GM18498 (cell line): ENCODE data around the gene PPARA.
"Not testable (repeated sequence)": the region's sequence is repeated elsewhere in the genome, so short reads cannot be mapped to it uniquely, and the experiment has no call there.

Source experiments
- ATAC-seq: cut with Tn5 transposase; IDR thresholded peaks from one replicate; pipeline ENCODE4 v1.9.1; 2021; ENCODE audit warnings: mild to moderate bottlenecking, moderate library complexity; ENCODE audit not compliant: unreplicated experiment

The PPARA gene

DNA sequence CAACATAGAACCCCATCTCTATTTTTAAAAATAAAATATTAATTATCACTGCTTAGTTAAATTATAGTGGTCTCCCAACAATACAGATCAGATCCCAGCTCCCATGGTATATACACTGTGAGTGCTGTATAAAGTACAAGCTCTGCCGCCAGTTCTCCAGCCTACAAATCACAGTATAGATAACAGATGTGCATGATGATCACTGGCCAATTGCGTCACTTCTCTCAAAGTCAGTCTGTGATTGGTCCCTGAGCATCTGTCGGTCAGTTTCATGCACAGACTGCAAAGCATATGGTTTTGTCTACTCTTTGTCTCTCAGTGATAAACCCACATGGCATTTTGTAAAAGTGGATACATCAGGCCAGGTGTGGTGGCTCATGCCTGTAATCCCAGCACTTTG, 15.7 kb downstream of the PPARA start:
- no peak for ATAC-seq

DNA sequence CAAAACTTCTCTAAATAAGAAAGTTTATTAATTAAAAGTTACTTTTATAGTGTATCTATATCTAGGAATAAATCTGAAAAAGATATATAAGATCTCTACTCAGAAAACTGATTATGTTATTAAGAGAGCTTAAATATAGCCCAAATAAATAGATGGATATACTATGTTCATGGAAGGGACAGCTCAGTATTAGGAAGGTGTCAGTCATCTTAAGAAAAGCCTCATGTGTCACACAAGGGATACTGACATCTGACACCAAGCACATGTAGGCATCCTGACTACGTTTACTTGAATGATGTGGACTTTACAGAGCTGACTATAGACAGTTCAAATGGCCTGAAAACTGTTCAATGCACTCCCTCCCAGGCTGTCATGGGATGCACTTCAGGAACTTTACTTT, 19.3 kb downstream of the PPARA start:
- ATAC-seq, result no peak

DNA sequence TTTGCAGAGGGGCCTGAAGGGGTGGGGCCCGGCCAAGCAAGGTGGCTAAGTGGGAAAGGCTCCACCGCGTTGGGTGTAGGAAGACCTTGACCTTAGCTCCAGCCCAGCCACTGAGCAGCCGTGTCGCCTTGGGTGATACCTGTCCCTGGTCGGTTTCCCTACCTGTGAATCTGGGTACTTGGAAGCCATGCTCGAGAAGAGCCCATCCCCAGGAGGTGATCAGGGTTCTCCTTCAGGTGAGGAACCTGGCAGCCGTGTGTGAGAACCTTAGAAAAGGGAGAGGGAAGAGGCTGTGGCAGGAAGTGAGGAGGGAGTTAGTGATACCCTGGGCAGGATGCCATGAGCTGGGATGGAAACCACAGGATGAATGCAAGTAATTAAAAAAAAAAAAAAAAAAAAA, 21.6 kb downstream of the PPARA start:
- ATAC-seq, result no peak

DNA sequence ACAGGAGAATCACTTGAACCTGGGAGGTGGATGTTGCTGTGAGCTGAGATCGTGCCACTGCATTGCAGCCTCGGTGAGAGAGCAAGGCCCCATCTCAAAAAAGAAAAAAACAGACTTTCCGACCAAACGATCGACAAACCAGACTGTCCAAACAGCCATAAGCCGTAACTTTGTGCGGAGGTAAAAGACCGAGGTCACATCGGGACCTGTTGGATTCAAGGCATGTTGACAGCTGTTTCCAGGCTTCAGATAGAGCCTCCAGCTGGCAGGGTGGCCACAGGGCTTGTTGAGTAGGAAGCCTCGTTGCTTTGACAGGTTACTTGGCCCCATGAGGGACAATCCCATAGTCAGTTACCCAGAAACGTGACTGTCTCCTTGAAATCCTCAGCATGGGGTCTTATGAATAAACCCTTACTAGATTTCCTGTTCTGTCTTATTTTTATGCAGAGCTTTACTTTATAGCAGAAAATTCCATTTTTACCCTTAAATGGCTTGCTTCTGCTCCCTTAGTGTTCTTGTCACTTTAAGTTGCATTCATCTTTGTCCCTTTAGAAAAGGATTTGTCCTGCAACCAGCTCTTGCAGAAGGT, 22.3 kb downstream of the PPARA start:
- ATAC-seq, result no peak

DNA sequence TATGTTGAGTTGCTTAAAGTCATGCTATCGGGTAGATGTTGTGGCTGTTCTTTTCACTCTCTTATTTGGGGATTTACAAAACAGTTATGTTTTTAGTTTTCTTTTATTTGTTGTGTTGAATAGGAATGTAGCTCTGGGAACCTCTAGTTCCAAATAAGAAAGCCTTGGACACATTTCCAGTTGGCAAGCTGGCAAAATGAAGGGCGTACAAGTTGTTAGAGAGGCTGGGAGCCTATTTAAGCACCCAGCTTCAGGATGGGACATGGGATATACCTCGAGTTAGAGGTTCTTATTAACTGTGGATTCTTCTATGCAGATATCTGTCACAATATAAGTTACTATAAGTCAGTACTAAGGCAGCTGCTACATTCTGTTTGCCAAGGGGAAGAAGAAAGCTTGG, 22.8 kb downstream of the PPARA start:
- ATAC-seq, result no peak

DNA sequence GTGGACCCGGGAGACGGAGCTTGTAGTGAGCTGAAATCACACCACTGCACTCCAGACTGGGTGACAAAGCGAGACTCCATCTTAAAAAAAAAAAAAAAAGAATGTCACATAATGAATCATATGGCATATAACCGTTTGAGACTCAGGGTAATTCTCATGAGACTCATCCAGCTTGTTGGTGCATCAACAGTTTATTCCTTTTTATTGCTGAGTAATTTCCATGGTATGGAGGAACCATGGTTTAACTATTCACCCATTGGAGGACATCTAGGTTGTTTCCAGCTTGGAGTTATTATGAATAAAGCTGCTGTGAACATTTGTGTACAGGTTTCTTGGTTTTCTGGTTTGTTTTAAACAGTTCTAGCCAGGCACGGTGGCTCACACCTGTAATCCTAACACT, 25.3 kb downstream of the PPARA start:
- ATAC-seq, result no peak

DNA sequence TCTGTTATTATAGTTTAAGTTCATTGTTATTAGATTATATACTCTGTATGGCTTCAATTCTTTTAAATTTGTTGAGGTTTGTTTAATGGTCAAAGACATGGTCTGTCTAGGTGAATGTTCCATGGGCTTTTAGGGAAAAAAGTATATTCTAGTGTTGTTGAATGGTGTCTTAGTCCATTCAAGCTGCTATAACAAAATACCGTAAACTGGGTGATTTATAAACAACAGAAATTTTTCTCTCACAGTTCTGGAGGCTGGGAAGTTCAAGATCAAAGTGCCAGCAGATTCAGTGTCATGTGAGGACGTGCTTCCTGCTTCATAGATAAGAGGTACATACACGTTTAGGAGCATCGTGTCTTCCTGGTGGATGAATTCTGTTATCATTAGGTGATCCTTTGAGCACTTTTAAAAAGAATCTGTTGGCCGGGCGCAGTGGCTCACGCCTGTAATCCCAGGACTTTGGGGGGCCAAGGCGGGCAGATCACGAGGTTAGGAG, 26.2 kb downstream of the PPARA start:
- ATAC-seq, result no peak

DNA sequence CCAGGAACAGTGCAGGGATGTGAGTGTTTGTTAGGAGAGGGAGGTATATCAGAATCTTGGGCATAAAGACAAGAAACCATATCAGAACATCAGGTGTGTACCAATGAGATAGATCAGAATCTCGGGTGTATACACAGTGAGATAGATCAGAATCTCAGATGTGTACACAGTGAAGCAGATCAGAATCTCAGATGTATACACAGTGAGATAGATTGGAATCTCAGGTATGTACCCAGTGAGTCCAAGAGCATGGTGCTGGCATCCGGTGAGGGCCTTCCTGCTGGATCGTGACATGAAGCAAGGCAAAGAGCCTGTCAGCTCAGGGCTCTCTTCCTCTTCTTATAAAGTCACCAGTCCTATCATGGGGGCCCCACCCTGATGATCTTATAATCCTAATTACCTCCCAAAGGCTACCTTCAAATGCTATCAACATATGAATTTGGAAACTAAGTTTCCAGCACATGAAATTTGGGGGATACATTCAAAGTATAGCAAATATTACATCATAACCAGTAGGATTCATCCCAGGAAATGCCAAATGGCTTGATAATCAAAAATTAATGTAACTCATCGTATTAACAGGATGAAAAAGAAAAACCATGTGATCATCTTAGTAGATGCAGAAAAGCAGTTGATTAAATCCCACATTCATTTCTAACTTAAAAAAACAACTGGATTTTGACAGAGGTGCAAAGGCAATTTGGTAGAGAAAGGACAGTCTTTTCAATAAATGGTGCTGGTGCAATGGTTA, 28.6 kb downstream of the PPARA start:
- ATAC-seq, result no peak

DNA sequence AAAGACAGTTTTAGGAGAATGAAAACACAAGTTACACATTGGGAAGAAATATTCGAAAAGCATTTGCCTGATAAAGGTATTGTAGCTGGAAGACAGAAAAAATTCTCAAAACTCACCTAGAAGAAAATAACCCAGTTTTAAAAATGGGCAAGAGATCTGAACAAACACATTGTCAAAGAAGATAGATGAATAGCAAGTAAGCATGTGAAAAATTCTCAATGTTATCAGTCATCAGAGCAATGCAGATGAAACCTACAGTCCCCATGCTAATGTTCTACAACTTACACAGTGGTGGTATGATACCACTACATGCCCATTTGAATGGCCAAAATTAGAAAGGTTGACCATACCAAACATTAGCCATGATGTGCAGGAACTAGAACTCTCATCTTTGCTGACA, 29.4 kb downstream of the PPARA start:
- no peak for ATAC-seq

DNA sequence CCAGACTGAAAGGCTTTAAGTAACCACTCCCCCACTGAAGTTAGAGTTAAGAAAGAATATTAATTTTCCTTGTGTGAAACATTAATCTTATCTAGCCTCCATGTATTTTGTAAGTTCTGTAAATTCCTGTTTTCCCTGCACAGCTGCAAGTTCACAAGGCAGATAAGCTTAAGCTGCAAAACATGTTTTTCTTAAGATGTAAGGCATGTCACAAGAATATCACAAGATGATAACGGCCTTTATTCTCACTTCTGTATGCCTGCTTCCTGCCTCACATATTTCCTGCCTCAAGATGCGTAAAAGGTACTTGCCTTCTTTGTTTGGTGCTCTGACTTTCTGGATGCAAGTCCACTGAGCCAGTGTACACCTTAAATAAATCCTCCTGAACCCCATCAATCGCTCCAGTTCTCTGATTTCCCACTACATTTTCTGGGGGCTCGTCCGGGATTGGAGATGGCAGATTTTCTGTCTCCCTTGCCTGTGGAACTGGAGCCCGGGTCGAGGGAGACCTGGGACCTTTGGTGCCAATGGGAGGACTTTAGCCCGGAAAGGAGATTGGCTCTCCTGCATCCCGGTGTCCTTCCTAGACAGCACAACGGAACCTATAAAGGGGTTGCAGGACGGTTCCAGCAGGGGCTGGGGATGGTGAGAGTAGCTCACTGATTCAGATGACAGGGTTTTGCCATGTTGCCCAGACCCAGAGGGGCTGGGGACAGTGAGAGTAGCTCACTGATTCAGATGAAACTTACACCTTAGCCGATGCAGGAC, 30.2 kb downstream of the PPARA start:
- ATAC-seq, result no peak

DNA sequence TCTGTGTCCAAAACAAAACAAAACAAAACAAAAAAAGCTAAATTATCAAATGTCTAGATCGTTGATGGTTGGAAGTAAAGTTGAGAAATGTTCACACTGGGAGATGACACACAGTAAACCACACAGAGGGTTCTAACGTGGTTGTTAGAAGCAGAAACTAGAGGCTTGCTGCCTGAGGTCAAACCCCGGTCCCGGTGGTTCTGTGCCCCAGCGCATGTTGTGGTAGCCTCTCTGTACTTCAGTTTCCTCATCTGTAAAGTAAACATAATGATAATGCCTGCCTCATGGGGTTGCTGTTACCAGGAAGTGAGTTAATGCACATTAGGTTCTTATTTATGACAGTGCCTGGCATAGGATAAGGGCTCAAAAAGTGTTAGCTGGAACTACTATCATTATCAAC, 33.4 kb downstream of the PPARA start:
- ATAC-seq, result no peak

DNA sequence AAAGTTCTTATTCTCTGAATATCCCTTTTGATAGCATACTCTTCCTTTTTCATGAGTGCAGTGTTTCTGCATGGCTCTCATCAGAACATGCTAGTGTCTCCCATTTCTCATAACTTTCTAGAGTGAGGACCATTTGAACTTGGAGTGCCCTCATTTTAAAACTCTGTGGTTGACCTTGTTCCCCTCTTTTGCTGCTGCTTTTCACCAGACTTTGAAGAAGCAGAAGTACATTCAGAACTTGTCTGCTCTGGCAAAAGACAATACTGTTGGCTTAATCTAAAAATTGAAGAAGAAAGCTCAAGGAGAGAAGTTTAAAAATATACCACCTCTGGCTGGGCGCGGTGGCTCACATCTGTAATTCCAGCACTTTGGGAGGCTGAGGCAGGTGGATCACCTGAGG, 35.0 kb downstream of the PPARA start:
- ATAC-seq, result no peak

DNA sequence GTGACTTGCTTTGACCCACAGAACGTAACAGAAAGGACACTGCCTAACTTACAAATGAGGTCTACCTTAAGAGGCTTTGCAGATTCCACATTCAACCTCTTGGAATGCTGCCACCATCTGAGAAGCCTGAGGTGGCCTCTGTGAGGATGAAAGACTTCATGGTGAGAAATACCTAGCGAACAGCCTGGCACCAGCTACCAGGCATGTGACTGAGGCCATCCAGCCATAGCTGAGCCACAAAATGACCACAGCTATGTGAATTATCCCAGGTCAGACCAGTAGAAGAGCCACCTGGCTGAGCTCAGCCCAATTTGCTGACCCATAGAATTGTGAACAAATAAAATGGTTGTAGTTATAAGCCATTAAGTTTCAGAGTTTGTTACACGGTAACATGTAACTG, 37.5 kb downstream of the PPARA start:
- no peak for ATAC-seq

DNA sequence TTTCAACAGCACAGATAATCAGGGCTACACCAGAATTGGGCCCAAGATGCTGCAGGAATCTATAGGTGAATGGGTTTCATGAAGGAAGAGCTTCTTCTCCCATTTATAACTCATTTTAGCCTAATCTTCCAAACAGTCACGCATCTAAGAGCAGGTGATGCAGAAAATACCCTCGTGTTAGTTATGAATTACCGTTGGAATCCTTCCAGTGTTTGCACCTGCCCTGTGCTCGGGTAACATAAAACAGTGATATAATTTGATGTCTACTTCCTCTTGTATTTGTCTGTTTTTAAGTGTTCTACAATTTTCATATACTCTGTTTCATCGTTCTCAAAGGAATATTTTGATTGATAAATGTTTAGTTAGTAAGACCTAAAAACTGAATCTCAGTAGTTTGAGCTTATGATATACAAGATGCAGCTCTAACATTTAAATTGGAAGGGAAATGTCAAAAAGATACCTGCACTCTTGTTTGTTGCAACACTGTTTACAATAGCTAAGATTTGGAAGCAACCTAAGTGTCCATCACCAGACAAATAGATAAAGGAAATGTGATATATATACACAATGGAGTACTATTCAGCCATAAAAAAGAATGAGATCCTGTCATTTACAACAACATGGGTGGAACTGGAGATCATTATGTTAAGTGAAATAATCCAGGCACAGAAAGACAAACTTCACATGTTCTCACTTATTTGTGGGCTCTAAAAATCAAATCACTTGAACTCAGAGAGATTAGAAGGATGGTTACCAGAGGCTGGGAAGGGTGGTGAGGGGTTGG, 42.1 kb downstream of the PPARA start:
- no peak for ATAC-seq

DNA sequence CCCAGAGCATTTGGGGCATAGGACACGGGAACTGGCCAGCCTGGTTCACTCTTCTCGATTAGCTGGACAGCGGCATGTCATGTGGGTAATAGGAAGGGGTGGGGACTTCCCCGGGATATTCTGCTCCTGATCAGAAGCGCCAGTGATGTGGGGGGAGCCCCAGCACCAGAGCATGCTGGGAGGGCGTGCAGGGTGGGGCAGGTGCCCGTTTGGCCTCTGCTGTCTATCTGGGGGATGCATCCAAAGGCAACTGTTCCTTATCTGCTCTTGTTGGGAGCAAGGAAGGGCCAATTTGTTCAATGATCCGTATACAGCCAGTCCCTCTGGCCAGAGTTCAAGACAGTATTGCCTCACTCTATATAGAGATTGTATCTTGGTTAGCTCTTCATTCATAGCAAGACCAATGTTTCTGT, 43.6 kb downstream of the PPARA start:
- no peak for ATAC-seq

DNA sequence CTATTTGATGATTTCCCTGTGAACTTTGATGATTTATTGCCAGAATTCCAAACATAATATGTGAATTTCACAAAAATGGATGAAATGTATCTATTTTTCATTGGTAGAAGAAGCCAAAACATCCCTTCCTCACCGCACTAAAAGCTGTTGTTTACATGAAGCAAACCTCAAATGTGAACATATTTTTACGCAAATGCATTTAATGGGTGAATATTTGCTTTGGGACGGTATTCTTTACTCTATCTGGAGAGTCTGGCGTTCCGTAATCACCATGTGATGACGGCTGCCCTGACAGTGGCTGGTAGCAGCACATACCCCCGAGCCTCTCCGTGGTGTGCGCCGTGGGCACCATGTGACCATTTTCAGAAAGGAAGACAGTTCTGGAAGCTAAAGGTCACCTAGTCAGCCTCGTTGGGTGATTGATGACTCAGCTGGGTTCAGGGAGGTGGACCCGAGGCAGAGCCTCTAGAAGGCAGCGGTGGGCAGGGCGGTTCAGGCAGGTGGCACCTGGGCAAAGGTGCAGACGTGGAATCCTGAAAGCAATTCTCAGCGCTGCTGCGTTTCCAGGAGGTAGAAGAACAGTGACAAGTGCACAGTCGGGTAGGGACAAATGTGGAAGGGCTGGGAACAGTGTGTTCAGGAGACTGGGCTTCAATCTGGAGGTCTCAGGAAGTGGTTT, 45.3 kb downstream of the PPARA start:
- ATAC-seq, result no peak

DNA sequence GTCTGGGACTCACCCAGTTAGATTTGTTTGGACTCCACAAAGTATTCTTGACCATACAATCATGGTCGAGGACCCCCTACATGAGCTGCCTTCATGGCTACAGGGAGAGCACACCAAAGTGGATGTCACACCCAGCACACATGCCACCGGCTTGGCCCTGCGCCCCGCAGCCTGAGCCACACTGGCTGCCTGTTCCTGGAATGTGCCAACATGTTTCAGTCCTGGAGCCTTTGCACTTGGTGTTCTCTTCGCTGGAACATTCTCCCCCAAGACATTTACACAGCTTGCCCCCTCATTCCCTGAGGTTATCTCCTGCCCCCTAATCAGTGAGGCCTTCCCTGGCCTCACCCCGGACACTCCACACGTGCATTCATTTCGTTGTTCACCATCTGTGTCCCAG, 46.0 kb downstream of the PPARA start:
- ATAC-seq, result no peak

DNA sequence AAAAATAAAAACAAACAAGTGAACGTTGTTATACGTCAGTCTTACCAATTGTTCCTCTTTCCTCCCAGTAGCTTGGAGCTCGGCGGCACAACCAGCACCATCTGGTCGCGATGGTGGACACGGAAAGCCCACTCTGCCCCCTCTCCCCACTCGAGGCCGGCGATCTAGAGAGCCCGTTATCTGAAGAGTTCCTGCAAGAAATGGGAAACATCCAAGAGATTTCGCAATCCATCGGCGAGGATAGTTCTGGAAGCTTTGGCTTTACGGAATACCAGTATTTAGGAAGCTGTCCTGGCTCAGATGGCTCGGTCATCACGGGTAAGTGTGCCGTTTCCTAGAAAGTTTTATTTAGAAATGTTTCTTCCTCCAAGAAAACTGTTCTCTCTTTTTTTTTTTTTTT, 47.9 kb downstream of the PPARA start:
- no peak for ATAC-seq

DNA sequence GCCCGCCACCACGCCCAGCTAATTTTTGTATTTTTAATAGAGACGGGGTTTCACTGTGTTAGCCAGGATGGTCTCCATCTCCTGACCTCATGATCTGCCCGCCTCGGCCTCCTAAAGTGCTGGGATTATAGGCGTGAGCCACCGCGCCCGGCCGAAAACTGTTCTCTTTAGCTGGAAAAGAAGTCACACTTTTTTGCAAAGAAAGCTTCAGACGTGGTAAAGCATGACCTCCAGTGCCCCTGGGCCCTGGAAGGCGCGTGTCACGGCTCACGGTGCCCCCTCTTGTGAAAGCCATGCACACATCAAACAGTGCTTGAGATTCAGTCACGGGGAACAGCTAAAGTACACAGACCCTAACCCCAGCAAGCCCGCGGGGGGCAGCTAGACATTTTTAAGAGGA, 48.5 kb downstream of the PPARA start:
- not testable (repeated sequence) for ATAC-seq

DNA sequence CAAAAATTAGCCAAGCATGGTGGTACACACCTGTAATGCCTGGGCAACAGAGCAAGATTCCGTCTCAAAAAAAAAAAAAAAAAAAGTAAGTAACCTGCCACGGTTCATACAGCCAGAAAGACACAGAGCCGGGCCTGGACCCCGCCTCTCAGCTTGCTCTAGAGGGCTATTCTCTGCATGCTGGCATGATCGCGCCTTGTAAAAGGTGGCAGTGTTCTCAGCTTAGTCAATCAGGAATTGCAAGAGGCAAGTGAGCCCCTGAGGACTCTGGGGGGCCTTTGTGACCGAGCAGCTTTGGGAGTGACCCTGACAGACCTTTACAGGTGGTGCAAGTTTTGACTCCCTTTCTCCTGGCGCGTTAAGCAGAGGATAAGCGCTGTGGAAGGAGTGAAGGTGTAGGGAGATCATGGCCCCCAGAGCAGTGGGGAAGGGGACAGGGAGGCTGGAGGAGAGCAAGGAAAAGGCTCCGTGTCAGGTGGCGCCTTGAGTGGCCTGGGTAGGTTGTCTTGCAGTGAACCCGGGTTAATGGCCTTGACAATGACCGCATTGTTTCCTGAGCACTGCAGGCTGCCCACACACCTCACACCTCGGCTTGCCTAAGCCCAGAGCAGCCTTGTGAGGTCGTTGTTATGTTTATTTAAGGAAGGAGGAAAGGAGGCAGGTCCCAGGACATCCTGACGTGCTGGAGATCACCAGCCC, 50.9 kb downstream of the PPARA start:
- no peak for ATAC-seq
